Fibroblast of pulmonary artery (primary cell): ENCODE measurements around the gene RPL32.

Source experiments
- DNase-seq: peaks from one replicate; pipeline ENCODE4 v3.0.0-alpha.2; 2010; ENCODE audit warnings: low read depth
- H3K4me3 ChIP-seq: replicated peaks from 2 replicates; pipeline ENCODE4 v1.5.1; 2011; ENCODE audit warnings: low read depth, mild to moderate bottlenecking, control low read depth, low read length, moderate library complexity
- CTCF ChIP-seq: IDR thresholded peaks from 2 replicates; pipeline ENCODE4 v1.5.1; 2011; ENCODE audit warnings: mild to moderate bottlenecking, control low read depth, low read length, inconsistent platforms; ENCODE audit errors: missing control alignments

Gene RPL32

GRCh38 chr3:12829886-12830784 is 11.2 kb downstream of the RPL32 start:
- no peak for TF ChIP-seq CTCF
- no peak for DNase-seq
- H3K4me3 ChIP-seq, result no peak overlapping the region

GRCh38 chr3:12829404-12829803 is 12.0 kb downstream of the RPL32 start:
- no peak for DNase-seq
- TF ChIP-seq CTCF, result no peak

GRCh38 chr3:12828751-12829150 is 12.6 kb downstream of the RPL32 start:
- TF ChIP-seq CTCF, result no peak
- no peak overlapping the region for H3K4me3 ChIP-seq
- no peak for DNase-seq

More at GRCh38 chr3:12829404-12829803, 12.0 kb downstream of the RPL32 start:
- H3K4me3 ChIP-seq, result no peak overlapping the region

GRCh38 chr3:12825156-12825555 is 16.2 kb downstream of the RPL32 start:
- TF ChIP-seq CTCF, result no peak
- DNase-seq, result no peak
- H3K4me3 ChIP-seq, result no peak overlapping the region

GRCh38 chr3:12824299-12824698 is 17.1 kb downstream of the RPL32 start:
- no peak for DNase-seq
- no peak for TF ChIP-seq CTCF
- H3K4me3 ChIP-seq, result no peak overlapping the region

- no peak overlapping the region for H3K4me3 ChIP-seq
- TF ChIP-seq CTCF, result peak; percentile 54
- peak; percentile 54 for DNase-seq
These were observed 18.5 kb downstream of the RPL32 start for GRCh38 chr3:12822725-12823373.

GRCh38 chr3:12818773-12819172 is 22.6 kb downstream of the RPL32 start:
- TF ChIP-seq CTCF, result no peak
- no peak for DNase-seq
- no peak overlapping the region for H3K4me3 ChIP-seq
